Activated CD4-positive, alpha-beta T cell treated with anti-CD3 and anti-CD28 coated beads, Interleukin-2, amount 10 ng/mL, durations not matched to agents 7 days and 5 days (primary cell): Measurements from ENCODE around the gene TOMM20L. TPM values are rescaled to one million over a fixed set of nuclear protein-coding genes. Genes with fewer than 3 reads are reported as not detected.
"Not testable (repeated sequence)": the region's sequence is repeated elsewhere in the genome, so short reads cannot be mapped to it uniquely, and the experiment has no call there.

Source experiments
- CTCF ChIA-PET: fragments of 350-600 bp; sonication (Branson Sonifier 250); formaldehyde crosslinking; loops from one replicate; lab custom pipeline; 2021; ENCODE audit warnings: antibody characterized with exemption; lab: Charles Lee
- POLR2A ChIA-PET: fragments of 350-600 bp; sonication (Branson Sonifier 250); formaldehyde crosslinking; loops from one replicate; lab custom pipeline; 2021; ENCODE audit warnings: antibody characterized with exemption; lab: Charles Lee
- DNase-seq: peaks from one replicate; pipeline ENCODE4 v3.0.0-alpha.2; 2020
- H3K27ac Mint-ChIP-seq: one replicate; pipeline ENCODE4 v1.8.0; 2021; ENCODE audit warnings: mild to moderate bottlenecking, moderate library complexity, mixed read lengths
- H3K27me3 Mint-ChIP-seq: one replicate; pipeline ENCODE4 v1.8.0; 2021; ENCODE audit warnings: mixed read lengths
- H3K36me3 Mint-ChIP-seq: one replicate; pipeline ENCODE4 v1.8.0; 2021; ENCODE audit warnings: low read depth, mixed read lengths
- H3K4me1 Mint-ChIP-seq: one replicate; pipeline ENCODE4 v1.8.0; 2021; ENCODE audit warnings: mixed read lengths
- H3K4me3 Mint-ChIP-seq: one replicate; pipeline ENCODE4 v1.8.0; 2021; ENCODE audit warnings: mild to moderate bottlenecking, moderate library complexity, mixed read lengths
- H3K9me3 Mint-ChIP-seq: one replicate; pipeline ENCODE4 v1.8.0; 2021; ENCODE audit warnings: mixed read lengths
- total RNA-seq, 2 experiments: library from RNA; stranded (reverse); gene quantifications; one replicate each; pipeline ENCODE4 v1.2.3, GENCODE V29; 2021

TOMM20L gene
- not detected for total RNA-seq

- Mint-ChIP-seq H3K27me3 (no peaks in the 10 kb centered on the region), H3K9me3 (no peaks in the 10 kb centered on the region), H3K4me1 (peaks cover 11% of the 10 kb centered on the region), H3K36me3 (no peaks in the 10 kb centered on the region), H3K27ac (peak within 1 kb of the TSS; percentile 71), H3K4me3 (peak within 1 kb of the TSS; percentile 63)
- CTCF ChIA-PET = interaction anchor here (0.6 to 2.7 kb wide), 9 partner anchors 9 to 201 kb away, joined by 3 to 26 read pairs (median 3); partner anchors contain the start of genes ARID4A, KIAA0586 and TIMM9
- POLR2A ChIA-PET = no interaction called here
- peak; percentile 63 for DNase-seq
Measured at GRCh38 chr14:58395812-58396788, at the start of gene TOMM20L. Gene TOMM20L (plus strand): TSS chr14:58395930. CDS start chr14:58395958, 28 bp downstream.

GRCh38 chr14:58353516-58354299 lies 42.0 kb upstream of the TOMM20L start:
- CTCF ChIA-PET = no interaction called here
- Mint-ChIP-seq H3K27ac (peak overlapping the region; percentile 87), H3K36me3 (peaks cover 57% of the 10 kb centered on the region), H3K9me3 (no peaks in the 10 kb centered on the region), H3K4me3 (peak overlapping the region; percentile 60), H3K4me1 (peaks cover 21% of the 10 kb centered on the region), H3K27me3 (no peaks in the 10 kb centered on the region)
- POLR2A ChIA-PET = no interaction called here
- DNase-seq = no peak

GRCh38 chr14:58354808-58355207 lies 40.9 kb upstream of the TOMM20L start:
- H3K9me3 Mint-ChIP-seq = no peaks in the 10 kb centered on the region
- ChIA-PET POLR2A (no interaction called here), CTCF (no interaction called here)
- H3K27me3 Mint-ChIP-seq = no peaks in the 10 kb centered on the region
- H3K4me3 Mint-ChIP-seq = no peak overlapping the region
- peaks cover 21% of the 10 kb centered on the region for H3K4me1 Mint-ChIP-seq
- DNase-seq = no peak
- H3K27ac Mint-ChIP-seq = peak overlapping the region; percentile 46
- H3K36me3 Mint-ChIP-seq = peaks cover 55% of the 10 kb centered on the region

GRCh38 chr14:58356268-58356667 lies 39.5 kb upstream of the TOMM20L start:
- CTCF ChIA-PET = interaction anchor here (0.6 kb wide), 1 partner anchor 28 kb away, joined by 4 read pairs; no protein-coding TSS in a partner anchor
- Mint-ChIP-seq H3K27ac (no peak overlapping the region), H3K4me1 (peaks cover 21% of the 10 kb centered on the region), H3K27me3 (no peaks in the 10 kb centered on the region), H3K36me3 (peaks cover 52% of the 10 kb centered on the region), H3K9me3 (no peaks in the 10 kb centered on the region), H3K4me3 (no peak overlapping the region)
- POLR2A ChIA-PET = no interaction called here
- DNase-seq = no peak

- CTCF ChIA-PET, H3K27ac Mint-ChIP-seq: not testable (repeated sequence)
Measured at GRCh38 chr14:58362272-58362671, 33.5 kb upstream of the TOMM20L start.

GRCh38 chr14:58362798-58363412 lies 32.8 kb upstream of the TOMM20L start:
- ChIA-PET POLR2A (no interaction called here), CTCF (interaction anchor here (0.6 kb wide), 1 partner anchor 126 kb away, joined by 4 read pairs; no protein-coding TSS in a partner anchor)
- no peaks in the 10 kb centered on the region for H3K27me3 Mint-ChIP-seq
- H3K9me3 Mint-ChIP-seq = no peaks in the 10 kb centered on the region
- peaks cover 7% of the 10 kb centered on the region for H3K4me1 Mint-ChIP-seq
- no peak overlapping the region for H3K27ac Mint-ChIP-seq
- DNase-seq = no peak
- H3K36me3 Mint-ChIP-seq = peaks cover 34% of the 10 kb centered on the region
- H3K4me3 Mint-ChIP-seq = no peak overlapping the region

More at GRCh38 chr14:58362272-58362671, 33.5 kb upstream of the TOMM20L start:
- H3K4me3 Mint-ChIP-seq, H3K9me3 Mint-ChIP-seq, H3K27me3 Mint-ChIP-seq, H3K4me1 Mint-ChIP-seq, POLR2A ChIA-PET, DNase-seq: not testable (repeated sequence)
- peaks cover 27% of the 10 kb centered on the region for H3K36me3 Mint-ChIP-seq

GRCh38 chr14:58364316-58364715 lies 31.4 kb upstream of the TOMM20L start:
- Mint-ChIP-seq H3K27ac (no peak overlapping the region), H3K4me1 (peaks cover 7% of the 10 kb centered on the region), H3K9me3 (no peaks in the 10 kb centered on the region), H3K36me3 (peaks cover 38% of the 10 kb centered on the region), H3K4me3 (no peak overlapping the region), H3K27me3 (no peaks in the 10 kb centered on the region)
- POLR2A ChIA-PET = no interaction called here
- CTCF ChIA-PET = no interaction called here
- no peak for DNase-seq

- H3K36me3 Mint-ChIP-seq = peaks cover 45% of the 10 kb centered on the region
- no peak overlapping the region for H3K4me3 Mint-ChIP-seq
- ChIA-PET POLR2A (interaction anchor here (0.6 kb wide), 1 partner anchor 19 kb away, joined by 3 read pairs; no protein-coding TSS in a partner anchor), CTCF (interaction anchor here (1.1 kb wide), 1 partner anchor 28 kb away, joined by 4 read pairs; the partner anchor contains the start of gene TOMM20L)
- H3K27ac Mint-ChIP-seq = no peak overlapping the region
- H3K27me3 Mint-ChIP-seq = no peaks in the 10 kb centered on the region
- H3K4me1 Mint-ChIP-seq = peaks cover 7% of the 10 kb centered on the region
- DNase-seq = no peak
- H3K9me3 Mint-ChIP-seq = no peaks in the 10 kb centered on the region
Measured at GRCh38 chr14:58367296-58367695, 28.4 kb upstream of the TOMM20L start.

GRCh38 chr14:58368956-58369355 lies 26.8 kb upstream of the TOMM20L start:
- H3K36me3 Mint-ChIP-seq = peaks cover 45% of the 10 kb centered on the region

GRCh38 chr14:58376791-58377190 lies 18.9 kb upstream of the TOMM20L start:
- CTCF ChIA-PET = no interaction called here
- no peak overlapping the region for H3K4me3 Mint-ChIP-seq
- no peaks in the 10 kb centered on the region for H3K4me1 Mint-ChIP-seq
- H3K27ac Mint-ChIP-seq = no peak overlapping the region
- no peaks in the 10 kb centered on the region for H3K27me3 Mint-ChIP-seq
- DNase-seq = no peak
- H3K36me3 Mint-ChIP-seq = peaks cover 41% of the 10 kb centered on the region
- POLR2A ChIA-PET = no interaction called here
- no peaks in the 10 kb centered on the region for H3K9me3 Mint-ChIP-seq

More at GRCh38 chr14:58368956-58369355, 26.8 kb upstream of the TOMM20L start:
- Mint-ChIP-seq H3K27ac (no peak overlapping the region), H3K4me3 (no peak overlapping the region), H3K27me3 (no peaks in the 10 kb centered on the region), H3K9me3 (no peaks in the 10 kb centered on the region), H3K4me1 (peaks cover 7% of the 10 kb centered on the region)
- POLR2A ChIA-PET = no interaction called here
- CTCF ChIA-PET = no interaction called here
- no peak for DNase-seq

- DNase-seq = no peak
- no peak overlapping the region for H3K4me3 Mint-ChIP-seq
- H3K27ac Mint-ChIP-seq = no peak overlapping the region
- ChIA-PET POLR2A (no interaction called here), CTCF (no interaction called here)
- peaks cover 6% of the 10 kb centered on the region for H3K4me1 Mint-ChIP-seq
- H3K36me3 Mint-ChIP-seq = no peaks in the 10 kb centered on the region
- H3K27me3 Mint-ChIP-seq = no peaks in the 10 kb centered on the region
- H3K9me3 Mint-ChIP-seq = no peaks in the 10 kb centered on the region
Measured at GRCh38 chr14:58390830-58391229, 4.9 kb upstream of the TOMM20L start.

- H3K4me1 Mint-ChIP-seq = peaks cover 11% of the 10 kb centered on the region
- POLR2A ChIA-PET = no interaction called here
- CTCF ChIA-PET = interaction anchor here (0.6 to 2.7 kb wide), 8 partner anchors 8 to 202 kb away, joined by 3 to 26 read pairs (median 4); partner anchors contain the start of genes KIAA0586 and TIMM9
Measured at GRCh38 chr14:58395562-58395811, 243 bp upstream of the TOMM20L start.

More at GRCh38 chr14:58395562-58395811, 243 bp upstream of the TOMM20L start:
- H3K27ac Mint-ChIP-seq = peak overlapping the region; percentile 71
- H3K4me3 Mint-ChIP-seq = peak overlapping the region; percentile 63
- no peaks in the 10 kb centered on the region for H3K36me3 Mint-ChIP-seq
- DNase-seq = no peak
- no peaks in the 10 kb centered on the region for H3K9me3 Mint-ChIP-seq
- H3K27me3 Mint-ChIP-seq = no peaks in the 10 kb centered on the region
